Measurements from ENCODE around the gene HPX.

The HPX gene

DNA sequence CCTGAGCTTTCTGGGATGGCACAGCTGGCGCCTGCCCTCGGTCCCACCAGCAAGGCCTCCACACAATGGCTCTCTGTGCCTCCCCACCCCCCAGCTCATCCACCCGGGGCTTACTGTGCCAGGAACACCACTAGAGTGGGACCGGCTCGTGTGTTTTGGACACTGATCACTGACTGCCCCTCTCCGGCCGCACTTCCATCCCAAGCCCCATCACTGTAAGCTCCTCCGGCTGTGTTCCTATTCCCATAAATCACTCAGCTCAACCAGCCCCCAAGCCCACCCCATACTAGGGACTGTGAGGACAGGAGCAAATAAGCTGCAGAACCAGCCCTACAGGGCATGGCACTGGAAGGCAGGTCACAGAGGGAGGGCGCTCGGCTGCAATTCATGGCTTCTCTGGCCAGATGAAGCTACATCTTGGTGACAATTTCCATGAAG lies 29.2 kb downstream of the HPX start:
- TF ChIP-seq FOXA1 (IDR thresholded peaks at IDR 0.05) (no peak), SUZ12 (IDR thresholded peaks at IDR 0.05) (no peak), ZNF384 (IDR thresholded peaks at IDR 0.05) (no peak), CTBP1 (IDR thresholded peaks at IDR 0.05; ENCODE audit: borderline replicate concordance) (no peak), NFRKB (IDR thresholded peaks at IDR 0.05) (no peak), L3MBTL2 (conservative IDR thresholded peaks at IDR 0.05) (no peak), ARNT (IDR thresholded peaks at IDR 0.05) (no peak), HDGF (IDR thresholded peaks at IDR 0.05; ENCODE audit: borderline replicate concordance) (no peak), TARDBP (IDR thresholded peaks at IDR 0.05) (no peak), ELF4 (IDR thresholded peaks at IDR 0.05) (no peak), FOXK2 (IDR thresholded peaks at IDR 0.05) (no peak), LEF1 (IDR thresholded peaks at IDR 0.05; ENCODE audit: borderline replicate concordance) (no peak), BHLHE40 (IDR thresholded peaks at IDR 0.05; ENCODE audit: borderline replicate concordance) (no peak), FOXM1 (IDR thresholded peaks at IDR 0.05; ENCODE audit: borderline replicate concordance) (no peak), SP1 (IDR thresholded peaks at IDR 0.05) (no peak)
- TF ChIP-seq, protein P1, sequence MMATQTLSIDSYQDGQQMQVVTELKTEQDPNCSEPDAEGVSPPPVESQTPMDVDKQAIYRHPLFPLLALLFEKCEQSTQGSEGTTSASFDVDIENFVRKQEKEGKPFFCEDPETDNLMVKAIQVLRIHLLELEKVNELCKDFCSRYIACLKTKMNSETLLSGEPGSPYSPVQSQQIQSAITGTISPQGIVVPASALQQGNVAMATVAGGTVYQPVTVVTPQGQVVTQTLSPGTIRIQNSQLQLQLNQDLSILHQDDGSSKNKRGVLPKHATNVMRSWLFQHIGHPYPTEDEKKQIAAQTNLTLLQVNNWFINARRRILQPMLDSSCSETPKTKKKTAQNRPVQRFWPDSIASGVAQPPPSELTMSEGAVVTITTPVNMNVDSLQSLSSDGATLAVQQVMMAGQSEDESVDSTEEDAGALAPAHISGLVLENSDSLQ (IDR thresholded peaks at IDR 0.05): no peak
- DNase-seq (ENCODE audit: extremely low spot score): no peak
- POLR2A ChIA-PET: no interaction called here
- CTCF ChIA-PET: no interaction called here

DNA sequence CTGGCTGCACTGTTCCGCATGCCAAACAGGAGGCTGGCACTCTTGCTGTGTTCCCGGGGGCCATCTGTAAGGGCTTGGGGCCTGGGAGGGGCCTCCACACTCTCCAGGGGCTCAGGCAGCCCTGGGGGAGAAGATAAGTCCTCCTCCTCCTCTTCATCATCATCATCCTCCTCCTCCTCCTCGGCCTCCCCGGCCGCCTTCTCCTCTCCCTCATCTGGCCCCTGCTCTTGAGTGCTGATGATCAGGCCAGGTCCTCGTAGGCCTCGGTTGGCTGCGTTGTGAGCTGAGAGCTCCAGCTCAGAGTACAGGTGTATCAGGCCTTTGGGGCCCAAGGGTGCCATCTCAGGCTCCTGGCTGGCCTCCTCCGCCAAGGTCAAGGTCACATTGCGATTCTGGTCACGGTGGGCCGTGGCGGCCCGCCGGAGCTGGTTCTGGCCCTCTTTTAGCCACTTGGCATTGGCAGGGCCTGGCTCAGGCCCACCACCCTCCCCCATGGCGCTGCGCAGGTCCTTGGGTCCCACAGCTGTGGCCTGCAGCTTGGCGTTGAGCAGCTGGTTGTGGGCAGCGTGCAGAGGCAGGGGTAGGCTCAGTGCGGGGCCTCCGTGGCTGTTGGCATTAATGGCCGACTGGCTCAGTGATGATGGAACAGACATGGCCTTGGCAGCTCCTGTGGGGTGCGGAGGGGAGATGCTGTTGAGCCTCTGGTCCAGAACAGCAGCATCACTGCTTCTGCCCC lies 29.9 kb downstream of the HPX start:
- POLR2A ChIA-PET: interaction anchor here (2.0 kb wide), 1 partner anchor 8 kb away, joined by 10 read pairs; the partner anchor contains the start of gene APBB1
- DNase-seq (ENCODE audit: extremely low spot score): no peak
- CTCF ChIA-PET: no interaction called here
- TF ChIP-seq ELF4 (IDR thresholded peaks at IDR 0.05): no peak
- TF ChIP-seq SP1 (IDR thresholded peaks at IDR 0.05): no peak
- no peak for TF ChIP-seq FOXA1 (IDR thresholded peaks at IDR 0.05)
- no peak for TF ChIP-seq ZNF384 (IDR thresholded peaks at IDR 0.05)

DNA sequence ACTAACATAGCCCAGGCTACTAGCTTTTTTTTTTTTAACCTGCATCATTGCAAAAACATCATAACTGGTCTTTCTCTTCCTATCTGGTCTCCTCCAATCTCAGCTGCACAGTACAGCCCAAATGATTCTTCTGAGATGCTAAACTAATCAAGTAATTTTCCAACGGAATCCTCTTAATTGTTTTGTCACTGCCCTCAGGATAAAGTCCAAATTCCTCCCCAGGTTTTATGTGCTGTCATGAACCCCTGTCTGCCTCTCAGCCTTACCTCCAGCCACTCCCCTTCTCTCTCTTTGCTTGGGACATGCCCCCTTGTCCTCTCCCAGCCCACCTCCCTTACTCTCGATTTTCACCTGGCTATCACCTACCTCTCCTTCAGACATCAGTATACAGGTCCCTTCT lies 34.4 kb downstream of the HPX start:
- ChIA-PET POLR2A (interaction anchor here (2.3 to 3.2 kb wide), 2 partner anchors 13 to 16 kb away, joined by 7 to 9 read pairs; partner anchors contain the start of genes APBB1 and SMPD1), CTCF (interaction anchor here (0.6 kb wide), 1 partner anchor 28 kb away, joined by 6 read pairs; no protein-coding TSS in a partner anchor)
- no peak for DNase-seq (ENCODE audit: extremely low spot score)
- TF ChIP-seq TARDBP (IDR thresholded peaks at IDR 0.05): no peak
- TF ChIP-seq SUZ12 (IDR thresholded peaks at IDR 0.05): no peak
- no peak for TF ChIP-seq LEF1 (IDR thresholded peaks at IDR 0.05; ENCODE audit: borderline replicate concordance)
- TF ChIP-seq ELF4 (IDR thresholded peaks at IDR 0.05): no peak
- TF ChIP-seq HDGF (IDR thresholded peaks at IDR 0.05; ENCODE audit: borderline replicate concordance): no peak
- no peak for TF ChIP-seq BHLHE40 (IDR thresholded peaks at IDR 0.05; ENCODE audit: borderline replicate concordance)
- no peak for TF ChIP-seq ARNT (IDR thresholded peaks at IDR 0.05)
- TF ChIP-seq, protein P1 (IDR thresholded peaks at IDR 0.05): no peak
- no peak for TF ChIP-seq SP1 (IDR thresholded peaks at IDR 0.05)
- TF ChIP-seq CTBP1 (IDR thresholded peaks at IDR 0.05; ENCODE audit: borderline replicate concordance): no peak
- TF ChIP-seq L3MBTL2 (conservative IDR thresholded peaks at IDR 0.05): no peak
- no peak for TF ChIP-seq FOXK2 (IDR thresholded peaks at IDR 0.05)
- TF ChIP-seq NFRKB (IDR thresholded peaks at IDR 0.05): no peak
- TF ChIP-seq FOXA1 (IDR thresholded peaks at IDR 0.05): no peak
- no peak for TF ChIP-seq ZNF384 (IDR thresholded peaks at IDR 0.05)
- no peak for TF ChIP-seq FOXM1 (IDR thresholded peaks at IDR 0.05; ENCODE audit: borderline replicate concordance)

DNA sequence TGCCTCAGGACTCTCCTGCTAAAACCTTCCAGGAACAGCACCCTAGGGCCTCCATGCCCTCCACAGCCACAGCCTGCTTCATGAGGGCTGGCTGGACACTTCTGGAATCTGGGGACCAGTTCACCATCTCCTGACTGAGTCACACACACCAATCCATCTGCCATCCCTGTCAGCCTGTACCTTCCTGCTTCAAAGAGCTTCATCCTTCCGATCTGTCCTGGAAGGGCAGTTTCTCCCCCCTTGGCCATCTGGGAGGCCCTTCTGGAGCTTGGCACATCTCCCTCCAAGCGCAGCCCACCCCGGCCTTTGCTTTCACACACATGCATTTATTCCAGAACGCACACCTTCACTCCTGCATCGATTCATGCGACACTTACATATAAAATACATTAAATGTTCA lies 34.9 kb downstream of the HPX start:
- CTCF ChIA-PET: no interaction called here
- no peak for DNase-seq (ENCODE audit: extremely low spot score)
- TF ChIP-seq TARDBP (IDR thresholded peaks at IDR 0.05) (no peak), BHLHE40 (IDR thresholded peaks at IDR 0.05; ENCODE audit: borderline replicate concordance) (no peak), L3MBTL2 (conservative IDR thresholded peaks at IDR 0.05) (no peak), ZNF384 (IDR thresholded peaks at IDR 0.05) (no peak), ELF4 (IDR thresholded peaks at IDR 0.05) (no peak), FOXK2 (IDR thresholded peaks at IDR 0.05) (no peak), FOXA1 (IDR thresholded peaks at IDR 0.05) (no peak), LEF1 (IDR thresholded peaks at IDR 0.05; ENCODE audit: borderline replicate concordance) (no peak), FOXM1 (IDR thresholded peaks at IDR 0.05; ENCODE audit: borderline replicate concordance) (no peak), ARNT (IDR thresholded peaks at IDR 0.05) (no peak), CTBP1 (IDR thresholded peaks at IDR 0.05; ENCODE audit: borderline replicate concordance) (no peak), SUZ12 (IDR thresholded peaks at IDR 0.05) (no peak), SP1 (IDR thresholded peaks at IDR 0.05) (no peak), NFRKB (IDR thresholded peaks at IDR 0.05) (no peak), HDGF (IDR thresholded peaks at IDR 0.05; ENCODE audit: borderline replicate concordance) (no peak)
- TF ChIP-seq, protein P1 (IDR thresholded peaks at IDR 0.05): no peak
- POLR2A ChIA-PET: interaction anchor here (2.3 to 3.2 kb wide), 2 partner anchors 13 to 16 kb away, joined by 7 to 9 read pairs; partner anchors contain the start of genes APBB1 and SMPD1

DNA sequence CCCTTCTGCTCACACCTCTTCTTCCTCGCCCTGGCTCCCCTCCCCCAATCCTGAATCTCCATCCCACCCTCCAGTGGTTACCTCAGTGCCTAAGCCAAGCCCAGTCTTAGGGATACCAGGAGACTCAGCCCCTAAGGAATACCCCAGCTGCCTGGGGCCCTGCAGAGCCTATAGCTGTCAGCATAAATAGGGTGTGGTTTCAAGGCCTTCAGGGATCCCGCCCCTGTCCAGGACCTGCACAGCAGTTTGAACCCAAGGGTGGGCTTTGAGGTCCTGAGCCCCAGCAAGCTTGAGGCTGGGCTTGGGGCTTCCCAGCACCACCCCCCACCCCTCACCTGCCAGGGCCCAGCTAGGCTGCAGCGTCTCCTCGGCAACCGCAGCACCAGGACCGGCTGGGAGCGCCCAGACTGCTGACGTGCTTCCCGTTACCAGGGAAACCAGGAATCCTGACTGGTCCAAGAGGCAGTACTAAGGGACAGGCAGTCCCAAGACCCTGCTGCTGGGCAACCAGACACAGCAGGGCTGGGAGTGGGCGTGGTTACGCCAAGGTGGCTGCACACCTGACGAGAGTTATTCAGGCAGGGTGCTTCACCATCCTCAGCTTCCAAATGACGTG lies 35.6 kb downstream of the HPX start:
- ChIA-PET CTCF (no interaction called here), POLR2A (interaction anchor here (2.3 to 3.7 kb wide), 2 partner anchors 14 to 15 kb away, joined by 7 to 19 read pairs; partner anchors contain the start of genes APBB1 and SMPD1)
- no peak for DNase-seq (ENCODE audit: extremely low spot score)
- TF ChIP-seq BHLHE40 (IDR thresholded peaks at IDR 0.05; ENCODE audit: borderline replicate concordance): no peak
- TF ChIP-seq SP1 (IDR thresholded peaks at IDR 0.05): no peak
- no peak for TF ChIP-seq TARDBP (IDR thresholded peaks at IDR 0.05)
- TF ChIP-seq FOXK2 (IDR thresholded peaks at IDR 0.05): no peak
- no peak for TF ChIP-seq ZNF384 (IDR thresholded peaks at IDR 0.05)
- TF ChIP-seq ARNT (IDR thresholded peaks at IDR 0.05): no peak
- TF ChIP-seq ELF4 (IDR thresholded peaks at IDR 0.05): no peak
- no peak for TF ChIP-seq FOXM1 (IDR thresholded peaks at IDR 0.05; ENCODE audit: borderline replicate concordance)
- TF ChIP-seq, protein P1 (IDR thresholded peaks at IDR 0.05): no peak
